ENCODE measurements around the gene BCL3.

GRCh38 chr19:44746946-44747738 lies 1.4 kb upstream of the BCL3 start:
- peak; percentile 29; the same call in 1 of the 2 replicates for TF ChIP-seq SPI1 (IDR thresholded peaks at IDR 0.05; ENCODE audit: borderline replicate concordance, insufficient read depth, low read depth, low read length)
- 0 out of 4 replicates have a peak, but pooled peaks of 1 of the 2 experiments have one; percentile 7 for TF ChIP-seq EP300 (IDR thresholded peaks at IDR 0.05; ENCODE audit: borderline replicate concordance in 1 of 2, control insufficient read depth in 1 of 2, low read depth in 2 of 2, low read length in 2 of 2)
